LNCaP clone FGC (cell line): ENCODE data around the gene FAM32A.

Source experiments
- DNase-seq: peaks from one replicate; pipeline ENCODE4 v3.0.0-alpha.2; 2011; ENCODE audit warnings: low read depth
- H3K4me3 ChIP-seq: 2 replicates; pipeline ENCODE4 v1.5.1; 2011; ENCODE audit warnings: mild to moderate bottlenecking, low read depth, low read length, control low read depth
- TF ChIP-seq, protein P1 (sequence below): IDR thresholded peaks from 2 replicates; pipeline ENCODE4 v1.5.1; 2012; ENCODE audit warnings: mild to moderate bottlenecking; ENCODE audit not compliant: control insufficient read depth, insufficient read depth; ENCODE audit errors: extremely low read depth

Gene FAM32A

DNA sequence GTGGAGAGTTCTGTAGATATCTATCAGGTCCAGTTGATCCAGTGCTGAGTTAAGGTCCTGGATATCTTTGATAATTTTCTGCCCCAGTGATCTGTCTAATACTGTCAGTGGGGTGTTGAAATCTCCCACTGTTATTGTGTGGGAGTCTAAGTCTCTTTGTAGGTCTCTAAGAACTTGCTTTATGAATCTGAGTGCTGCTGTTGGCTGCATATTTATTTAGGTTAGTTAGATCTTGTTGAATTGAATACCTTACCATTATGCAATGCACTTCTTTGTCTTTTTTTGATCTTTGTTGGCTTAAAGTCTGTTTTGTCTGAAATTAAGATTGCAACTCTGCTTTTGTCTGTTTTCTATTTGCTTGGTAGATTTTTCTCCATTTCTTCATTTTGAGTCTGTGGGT, 27.9 kb downstream of the FAM32A start:
- no peak for DNase-seq
- TF ChIP-seq, protein P1, sequence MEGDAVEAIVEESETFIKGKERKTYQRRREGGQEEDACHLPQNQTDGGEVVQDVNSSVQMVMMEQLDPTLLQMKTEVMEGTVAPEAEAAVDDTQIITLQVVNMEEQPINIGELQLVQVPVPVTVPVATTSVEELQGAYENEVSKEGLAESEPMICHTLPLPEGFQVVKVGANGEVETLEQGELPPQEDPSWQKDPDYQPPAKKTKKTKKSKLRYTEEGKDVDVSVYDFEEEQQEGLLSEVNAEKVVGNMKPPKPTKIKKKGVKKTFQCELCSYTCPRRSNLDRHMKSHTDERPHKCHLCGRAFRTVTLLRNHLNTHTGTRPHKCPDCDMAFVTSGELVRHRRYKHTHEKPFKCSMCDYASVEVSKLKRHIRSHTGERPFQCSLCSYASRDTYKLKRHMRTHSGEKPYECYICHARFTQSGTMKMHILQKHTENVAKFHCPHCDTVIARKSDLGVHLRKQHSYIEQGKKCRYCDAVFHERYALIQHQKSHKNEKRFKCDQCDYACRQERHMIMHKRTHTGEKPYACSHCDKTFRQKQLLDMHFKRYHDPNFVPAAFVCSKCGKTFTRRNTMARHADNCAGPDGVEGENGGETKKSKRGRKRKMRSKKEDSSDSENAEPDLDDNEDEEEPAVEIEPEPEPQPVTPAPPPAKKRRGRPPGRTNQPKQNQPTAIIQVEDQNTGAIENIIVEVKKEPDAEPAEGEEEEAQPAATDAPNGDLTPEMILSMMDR, result no peak
- H3K4me3 ChIP-seq, result no peak overlapping the region

DNA sequence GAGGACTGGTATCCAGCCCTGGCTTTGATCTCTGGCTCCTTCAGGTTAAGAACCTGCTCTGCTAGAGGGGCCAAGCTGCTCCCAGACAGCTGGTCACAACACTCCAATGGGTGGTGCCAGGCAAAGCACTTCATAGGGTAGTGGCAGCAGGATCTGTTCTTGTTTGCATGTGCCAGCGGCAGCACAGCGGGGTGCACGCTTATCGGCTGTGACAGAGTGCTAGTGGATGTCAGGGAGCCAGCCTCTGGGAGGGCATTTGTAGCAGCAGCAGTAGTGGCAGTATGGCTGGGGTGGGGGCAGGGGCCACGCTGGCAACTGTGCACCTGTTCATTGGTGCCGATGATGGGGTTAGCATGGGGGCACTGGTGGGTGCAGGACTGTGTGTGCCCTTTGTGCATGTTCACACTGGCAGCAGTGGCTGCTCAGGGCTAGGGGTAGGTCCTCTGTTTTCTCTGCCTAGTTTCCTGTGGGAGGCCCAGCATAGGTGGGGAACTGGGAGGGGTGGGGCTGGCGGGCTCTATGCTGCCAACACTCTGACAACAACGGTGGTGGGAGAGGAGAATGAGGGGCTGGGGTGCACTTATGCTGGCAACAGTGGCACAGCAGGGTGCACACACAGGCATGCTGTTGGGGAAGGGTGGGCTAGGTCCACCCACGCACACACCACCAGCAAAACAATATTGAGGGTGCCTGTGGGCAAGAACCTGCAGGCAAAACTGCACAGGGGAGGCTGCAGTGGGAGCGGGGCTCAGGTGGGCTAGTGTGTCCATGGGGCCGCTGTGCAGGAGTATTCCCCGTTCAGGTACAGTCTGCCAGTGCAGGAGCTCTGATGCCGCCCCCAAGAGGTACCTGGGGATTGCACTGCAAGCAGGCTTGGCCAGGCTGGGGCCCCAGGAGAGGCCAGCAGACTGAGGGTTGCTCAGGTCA, 31.8 kb downstream of the FAM32A start:
- TF ChIP-seq, protein P1, result no peak
- no peak overlapping the region for H3K4me3 ChIP-seq
- no peak for DNase-seq

DNA sequence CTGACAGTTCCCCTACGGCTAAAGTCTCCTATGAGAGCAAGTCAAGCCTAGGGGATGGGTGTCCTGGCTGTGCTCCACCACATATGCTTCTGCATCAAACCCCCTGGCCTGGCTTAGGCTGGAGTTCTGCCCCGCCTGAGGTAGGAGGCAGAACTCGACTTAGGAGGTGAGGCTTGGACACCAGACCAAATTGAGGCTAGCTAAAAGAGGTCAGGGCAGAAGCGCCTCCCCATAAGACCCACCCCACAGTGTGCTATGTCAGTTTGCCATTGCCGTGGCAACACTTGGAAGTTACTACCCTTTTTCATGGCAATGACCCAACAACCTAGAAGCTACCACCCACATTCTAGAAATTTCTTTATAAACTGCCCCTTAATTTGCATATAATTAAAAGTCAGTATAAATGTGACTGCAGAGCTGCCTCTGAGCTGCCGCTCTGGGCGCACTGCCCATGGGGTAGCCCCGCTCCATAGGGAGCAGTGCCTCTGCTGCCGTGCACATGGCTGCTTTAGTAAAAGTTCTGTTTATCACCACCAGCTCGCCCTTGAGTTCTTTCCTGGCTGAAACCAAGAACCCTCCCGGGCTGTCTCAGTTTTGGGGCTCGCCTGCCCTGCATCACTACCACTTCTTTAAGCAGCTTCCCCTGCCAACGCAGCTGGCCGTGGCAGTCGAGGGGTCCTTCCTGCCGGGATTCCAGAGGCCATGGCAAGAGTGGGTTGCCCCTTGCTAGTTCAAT, 32.7 kb downstream of the FAM32A start:
- DNase-seq, result no peak
- no peak overlapping the region for H3K4me3 ChIP-seq
- TF ChIP-seq, protein P1, result no peak

DNA sequence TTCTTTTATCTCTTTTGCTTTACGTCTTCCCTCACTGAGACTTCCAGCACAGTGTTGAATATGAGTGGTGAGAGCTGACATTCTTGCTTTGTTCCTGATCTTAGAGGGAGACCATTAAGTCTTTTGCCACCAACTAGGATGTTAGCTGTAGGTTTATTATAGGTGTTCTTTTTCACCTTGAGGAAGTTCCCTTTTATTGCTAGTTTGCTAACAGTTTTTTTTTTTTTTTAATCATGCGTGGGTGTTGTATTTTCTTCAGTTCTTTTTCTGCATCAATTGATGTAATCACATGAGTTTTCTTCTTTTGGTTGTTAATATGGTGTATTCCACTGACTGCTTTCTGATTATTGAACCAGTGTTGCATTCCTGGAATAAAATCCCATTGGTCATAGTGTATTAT, 33.6 kb downstream of the FAM32A start:
- DNase-seq, result no peak
- TF ChIP-seq, protein P1, result no peak
- no peak overlapping the region for H3K4me3 ChIP-seq

DNA sequence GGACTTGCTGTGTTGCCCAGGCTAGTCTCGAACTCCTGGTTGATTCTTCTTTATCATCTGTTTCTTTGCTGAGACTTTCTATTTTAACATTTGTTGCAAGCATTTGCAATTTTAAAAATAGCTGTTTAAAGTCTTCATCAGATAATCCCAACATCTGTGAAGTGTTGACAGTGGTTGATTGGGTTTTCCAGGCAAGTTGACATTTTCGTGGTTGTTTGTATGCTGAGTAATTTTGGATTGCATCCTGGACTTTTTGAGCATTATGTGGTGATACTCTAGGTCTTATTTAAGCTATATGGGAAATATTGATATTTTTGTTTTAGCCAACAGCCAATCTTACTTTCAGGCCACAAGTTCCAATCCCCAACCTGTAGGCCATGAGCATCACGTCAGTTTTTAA, 37.6 kb downstream of the FAM32A start:
- no peak overlapping the region for H3K4me3 ChIP-seq
- TF ChIP-seq, protein P1, result no peak
- no peak for DNase-seq

DNA sequence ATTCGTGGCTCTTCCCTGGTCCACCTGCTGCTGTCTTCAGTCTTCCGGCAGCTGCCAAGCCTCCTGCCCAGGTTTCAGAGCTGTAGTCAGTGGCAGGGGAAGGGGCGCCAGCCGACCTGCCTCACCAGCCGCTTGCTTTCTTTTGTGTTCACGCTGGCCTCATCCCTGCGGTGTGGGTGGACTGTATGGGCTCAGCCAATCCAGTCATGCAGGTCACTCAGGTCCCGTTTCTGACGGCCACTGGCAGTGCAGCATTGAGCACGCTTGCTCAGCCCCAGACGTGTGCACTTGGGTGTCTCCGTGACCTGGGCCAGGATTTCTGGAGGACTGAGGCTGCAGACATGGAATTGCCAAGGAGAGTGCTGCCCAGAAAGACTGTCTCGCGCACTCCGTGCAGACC, 38.5 kb downstream of the FAM32A start:
- TF ChIP-seq, protein P1, result no peak
- DNase-seq, result no peak
- no peak overlapping the region for H3K4me3 ChIP-seq
